HG03025 (cell line): ENCODE measurements around the gene CASTOR2.
"Not testable (repeated sequence)": the region's sequence is repeated elsewhere in the genome, so short reads cannot be mapped to it uniquely, and the experiment has no call there.

Experiments used
- ATAC-seq: cut with Tn5 transposase; IDR thresholded peaks from one replicate; pipeline ENCODE4 v1.9.1; 2021; ENCODE audit warnings: mild to moderate bottlenecking, moderate library complexity; ENCODE audit not compliant: unreplicated experiment, low FRiP score

CASTOR2 gene

DNA sequence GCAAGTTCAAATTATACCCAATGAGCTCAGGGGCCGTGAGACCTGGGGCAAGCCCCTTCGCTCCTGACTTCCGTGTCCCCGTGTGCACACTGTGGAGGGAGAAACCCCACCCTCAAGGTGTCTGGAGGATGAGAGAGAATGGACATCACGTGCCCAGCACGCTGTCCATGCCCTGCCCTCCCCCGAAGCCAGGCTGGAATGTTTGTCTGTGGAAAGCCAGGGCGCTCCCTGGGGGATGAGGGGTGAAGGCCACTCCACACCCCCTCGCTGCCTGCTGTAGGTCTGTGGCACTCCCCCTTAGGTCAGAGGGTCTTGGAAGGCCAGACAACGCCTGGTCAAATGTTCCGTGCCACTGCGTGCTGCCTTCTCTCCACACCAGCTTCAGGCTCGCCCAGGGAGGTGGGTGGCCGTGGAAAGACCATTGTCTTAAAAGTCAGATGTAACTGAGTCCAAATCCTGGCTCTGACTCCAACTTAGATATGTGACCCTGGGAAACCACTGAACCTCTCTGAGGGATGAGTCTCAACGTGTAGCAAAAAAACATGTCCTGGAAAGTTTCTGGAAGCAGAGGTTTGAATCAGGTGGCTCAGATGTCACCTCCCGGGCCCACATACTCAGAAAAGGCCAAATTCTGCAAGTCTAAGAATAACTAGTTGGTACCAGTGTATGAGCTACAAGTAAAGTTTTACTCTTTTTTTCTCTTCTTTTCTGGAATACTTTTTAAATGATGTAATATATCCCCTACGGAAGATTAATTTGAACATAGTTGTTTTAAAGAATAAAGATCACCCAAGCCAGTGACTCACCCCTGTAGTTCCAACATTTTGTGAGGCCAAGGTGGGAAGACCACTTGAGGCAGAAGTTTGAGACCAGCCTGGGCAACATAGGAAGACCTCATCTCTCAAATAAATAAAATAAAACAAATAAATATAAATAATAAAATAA is 84.2 kb downstream of the CASTOR2 start:
- ATAC-seq, result no peak

DNA sequence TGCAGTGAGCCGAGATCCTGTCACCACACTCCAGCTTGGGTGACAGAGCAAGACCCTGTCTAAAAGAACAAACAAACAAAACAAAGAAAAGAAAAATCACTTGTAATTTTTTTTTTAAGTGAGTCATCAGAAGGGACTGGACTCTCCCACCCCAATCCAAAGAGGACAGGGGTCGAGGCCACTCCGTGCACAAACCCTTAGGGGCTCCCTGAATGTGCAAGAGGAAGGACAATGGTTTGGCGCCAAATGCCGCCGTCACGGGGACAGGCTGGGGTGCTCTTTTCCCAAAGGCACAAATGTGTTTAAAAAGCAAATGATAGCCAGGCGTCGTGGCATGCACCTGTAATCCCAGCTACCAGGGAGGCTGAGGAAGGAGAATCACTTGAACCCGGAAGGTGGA is 85.3 kb downstream of the CASTOR2 start:
- no peak for ATAC-seq

DNA sequence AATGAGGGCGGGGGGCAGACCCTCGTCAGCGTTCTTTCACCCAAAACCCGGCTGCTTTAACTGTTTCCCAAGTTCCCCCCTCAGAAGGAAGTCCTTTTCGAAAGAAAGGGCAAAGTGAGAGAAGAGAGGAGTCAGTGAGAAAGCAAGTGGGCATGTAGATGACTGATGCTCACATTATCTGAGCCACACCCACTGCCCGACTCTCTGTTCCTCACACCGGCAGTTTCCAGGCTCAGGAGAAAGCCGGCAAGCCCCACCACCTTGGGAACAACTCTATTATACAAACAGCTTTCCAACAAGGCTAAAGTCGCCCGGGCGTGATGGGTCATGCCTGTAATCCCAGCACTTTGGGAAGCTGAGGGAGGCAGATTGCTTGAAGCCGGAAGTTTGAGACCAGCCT is 86.0 kb downstream of the CASTOR2 start:
- ATAC-seq, result no peak

DNA sequence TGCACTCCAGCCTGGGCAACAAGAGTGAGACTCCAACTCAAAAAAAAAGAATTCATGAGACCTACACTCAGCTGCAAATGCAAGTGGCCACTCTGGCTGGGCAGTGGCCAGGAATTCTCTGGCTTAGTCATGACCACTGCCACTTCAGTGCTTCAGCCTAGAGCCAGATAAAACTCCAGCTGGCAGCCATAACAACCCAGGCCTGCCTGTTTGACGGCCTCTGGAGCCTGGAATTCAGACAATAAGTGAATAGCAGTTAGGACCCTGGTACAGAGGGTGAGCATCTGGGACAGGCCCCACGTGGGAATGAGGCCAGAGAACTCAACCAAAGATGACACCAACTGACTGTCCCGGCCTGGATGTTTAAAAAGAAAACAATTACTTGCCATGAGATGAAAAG is 90.2 kb downstream of the CASTOR2 start:
- ATAC-seq, result no peak

DNA sequence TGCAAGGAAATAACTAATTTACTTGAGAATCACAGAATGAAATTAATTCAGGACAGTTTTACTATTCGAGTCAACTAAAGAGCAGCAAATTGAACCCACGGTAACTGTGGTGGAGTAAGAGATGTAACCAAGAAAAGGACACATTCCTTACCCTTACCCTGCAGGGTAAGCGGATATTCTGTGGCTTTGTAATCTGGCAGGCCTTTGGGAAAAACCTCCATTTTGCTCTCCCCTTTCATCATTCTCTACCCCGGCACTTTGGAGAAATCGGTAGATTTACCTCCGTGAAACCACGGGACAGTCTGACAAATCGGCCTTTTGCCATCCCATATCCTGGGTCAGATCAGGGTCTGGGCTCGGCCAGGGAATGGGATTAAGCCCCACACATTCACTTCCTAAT is 90.7 kb downstream of the CASTOR2 start:
- no peak for ATAC-seq

DNA sequence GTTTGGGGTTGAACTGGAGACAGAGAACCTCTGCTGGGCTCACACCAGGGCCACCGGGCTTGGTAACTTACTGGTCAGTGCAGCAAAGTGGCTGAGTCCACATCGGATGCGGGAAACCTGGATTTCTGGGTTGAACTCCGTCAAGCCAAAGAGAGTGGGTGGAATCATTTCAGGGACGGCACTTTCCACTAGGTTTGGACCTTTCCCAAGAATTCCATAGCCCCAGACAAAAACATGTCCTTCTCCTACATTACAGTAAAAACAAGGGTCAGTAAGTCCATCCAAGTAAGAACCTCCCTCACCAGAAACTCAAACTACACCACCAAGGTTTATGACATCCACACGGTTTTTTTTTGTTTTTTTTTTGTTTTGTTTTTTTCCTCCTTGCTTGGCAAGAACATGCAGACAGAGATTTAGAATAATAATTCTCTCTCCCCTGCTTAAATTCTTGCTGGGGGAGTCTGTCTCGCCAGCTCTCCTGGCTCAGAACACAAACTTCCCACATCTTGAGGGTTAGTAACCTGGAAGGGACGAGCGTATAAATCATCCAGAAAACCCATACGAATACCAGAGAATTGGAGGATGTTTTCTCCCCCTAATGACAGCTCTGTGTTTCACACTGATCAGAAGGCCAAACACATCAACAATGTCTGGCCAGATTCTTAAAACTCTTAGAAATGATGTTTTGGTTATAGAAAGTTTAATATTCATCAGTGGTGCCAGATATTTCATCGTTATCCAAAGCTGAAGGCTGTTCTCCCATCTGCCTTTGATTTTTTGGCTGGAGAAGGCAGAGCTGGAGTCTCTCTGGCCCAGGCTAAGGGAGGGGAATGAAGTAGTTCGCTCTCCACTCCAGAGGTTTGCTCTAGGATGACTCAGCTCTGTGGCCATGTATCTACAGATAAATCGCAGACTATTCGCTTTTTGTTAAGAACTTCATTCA is 91.6 kb downstream of the CASTOR2 start:
- no peak for ATAC-seq

DNA sequence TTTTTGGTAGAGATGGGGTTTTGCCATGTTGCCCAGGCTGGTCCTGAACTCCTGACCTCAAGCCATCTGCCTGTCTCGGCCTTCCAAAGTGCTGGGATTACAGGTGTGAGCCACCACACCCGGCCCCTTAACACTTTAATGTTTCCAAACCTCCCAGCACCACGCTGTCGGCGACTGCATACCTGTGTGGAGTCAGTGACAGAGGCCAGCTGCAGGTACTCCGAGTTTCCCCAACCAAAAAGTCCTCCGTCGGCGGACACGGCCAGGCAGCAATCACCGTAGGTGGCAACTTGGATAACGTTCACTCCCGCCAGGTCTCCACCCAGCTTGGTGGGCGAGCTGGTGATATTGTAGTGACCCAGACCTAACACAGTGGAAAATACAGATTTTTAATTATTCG is 93.9 kb downstream of the CASTOR2 start:
- no peak for ATAC-seq

DNA sequence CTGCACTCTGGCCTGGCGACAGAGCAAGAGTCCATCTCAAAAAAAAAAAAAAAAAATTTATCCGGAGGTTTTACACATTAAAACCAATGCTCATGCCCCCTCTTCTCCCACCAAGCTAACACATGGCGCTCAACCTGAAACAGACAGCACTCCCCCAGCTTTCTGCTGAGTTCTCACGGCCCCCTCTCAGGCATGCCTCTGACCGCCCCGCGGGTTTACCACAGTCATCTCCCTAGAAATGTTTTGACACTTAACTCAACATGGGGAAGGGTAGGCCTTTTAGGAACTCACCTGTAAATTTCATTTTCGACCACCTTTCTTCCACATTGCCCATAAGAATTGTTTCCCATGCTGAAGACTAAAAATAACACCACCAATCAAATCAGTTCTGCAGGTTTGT is 99.8 kb downstream of the CASTOR2 start:
- ATAC-seq, result no peak

DNA sequence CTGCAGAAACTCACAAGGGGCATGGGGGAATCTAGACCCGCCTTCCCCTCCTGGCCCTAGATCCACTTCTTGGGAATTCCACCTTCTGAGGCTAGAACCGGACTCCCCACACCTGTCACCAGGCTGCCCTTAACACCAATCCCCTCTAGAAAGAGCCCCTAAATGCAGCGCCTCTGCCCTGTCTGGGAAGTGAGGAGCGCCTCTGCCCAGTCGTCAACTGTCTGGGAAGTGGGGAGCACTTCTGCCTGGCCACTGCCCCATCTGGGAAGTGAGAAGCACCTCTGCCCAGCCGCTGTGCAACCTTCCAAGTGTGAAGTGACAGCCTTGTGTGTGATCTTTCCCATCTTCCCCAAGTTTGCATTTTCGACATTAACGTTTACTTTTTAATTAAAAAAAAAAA is 100.3 kb downstream of the CASTOR2 start:
- no peak for ATAC-seq

DNA sequence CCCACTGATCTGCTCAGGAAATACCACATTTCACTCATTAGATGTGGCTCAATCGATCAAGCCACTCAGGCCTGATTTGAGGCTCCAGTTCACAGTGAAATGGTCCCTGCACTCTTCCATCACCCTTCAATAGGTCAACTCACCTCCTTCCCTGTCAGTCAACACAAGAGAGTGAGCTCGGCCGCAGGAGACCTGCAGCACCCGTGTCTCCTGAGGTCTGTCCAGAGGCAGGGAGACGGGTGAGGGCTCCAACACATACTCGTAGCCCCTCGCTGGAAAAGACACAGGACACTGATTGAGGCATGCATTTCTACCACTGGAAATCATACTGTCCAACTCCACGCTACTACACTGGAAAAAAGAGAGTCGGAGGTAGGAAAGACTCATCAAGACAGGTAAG is 102.0 kb downstream of the CASTOR2 start:
- ATAC-seq, result no peak

DNA sequence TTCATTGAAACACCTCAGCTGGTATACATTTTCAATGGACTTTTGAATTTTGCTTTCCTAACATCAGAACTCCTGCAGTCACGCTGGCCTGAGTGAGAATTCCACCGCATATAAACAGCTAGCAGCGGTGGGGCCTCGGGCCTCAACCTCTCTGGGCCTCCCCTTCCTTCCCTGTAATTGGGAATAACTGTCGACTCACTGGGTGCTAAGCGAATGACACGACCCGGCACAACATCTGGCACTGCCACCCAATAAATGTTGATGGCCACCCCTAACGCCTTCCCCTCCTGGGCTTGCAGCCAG is 108.4 kb downstream of the CASTOR2 start:
- no peak for ATAC-seq

DNA sequence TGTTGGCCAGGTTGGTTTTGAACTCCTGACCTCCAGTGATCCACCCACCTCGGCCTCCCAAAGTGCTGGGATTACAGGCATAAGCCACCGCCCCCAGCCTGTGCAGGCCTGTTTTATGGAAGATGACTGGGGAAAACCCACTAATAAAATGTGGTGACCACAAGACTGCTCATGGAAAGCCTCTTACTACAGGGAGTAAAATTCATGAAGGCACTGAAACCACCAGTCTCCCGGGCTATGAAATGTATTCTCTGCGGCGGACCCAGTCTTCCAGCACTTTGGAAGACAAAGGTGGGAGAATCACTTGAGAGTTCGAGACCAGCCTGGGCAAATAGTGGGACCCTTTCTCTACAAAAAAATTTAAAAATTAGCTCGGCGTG is 109.7 kb downstream of the CASTOR2 start:
- not testable (repeated sequence) for ATAC-seq
